GM12878 (cell line): ENCODE results near the gene LSP1. TPM values are rescaled to one million over a fixed set of nuclear protein-coding genes. Genes with fewer than 3 reads are reported as not detected.

ENCODE experiments used
- BCLAF1 ChIP-seq: fragments of 450-650 bp; IDR thresholded peaks from 2 replicates; pipeline ENCODE4 v1.6.1; 2017; ENCODE audit warnings: antibody characterized with exemption, mild to moderate bottlenecking, moderate library complexity
- BHLHE40 ChIP-seq, 2 experiments: fragments of 450-650 bp in 1 of 2; IDR thresholded peaks; 2 replicates each; pipeline ENCODE4 v1.6.1; 2011 to 2017; ENCODE audit warnings: low read depth in 2 of 2, borderline replicate concordance in 1 of 2, improper control_type of control experiment in 1 of 2, low read length in 1 of 2, mild to moderate bottlenecking in 1 of 2
- DPF2 ChIP-seq: fragments of 450-650 bp; IDR thresholded peaks from 2 replicates; pipeline ENCODE4 v1.6.1; 2017; ENCODE audit warnings: mild to moderate bottlenecking
- IKZF1 ChIP-seq: fragments of 450-650 bp; conservative IDR thresholded peaks from 2 replicates; pipeline ENCODE4 v1.6.1; 2017; ENCODE audit warnings: antibody characterized with exemption, mild to moderate bottlenecking
- IKZF2 ChIP-seq, 2 experiments: fragments of 450-650 bp; IDR thresholded peaks; 2 replicates each; pipeline ENCODE4 v1.6.1; 2017; ENCODE audit warnings: mild to moderate bottlenecking in 2 of 2, moderate library complexity in 2 of 2
- MEF2B ChIP-seq: fragments of 450-650 bp; IDR thresholded peaks from 2 replicates; pipeline ENCODE4 v1.6.1; 2018; ENCODE audit warnings: mild to moderate bottlenecking, moderate library complexity; ENCODE audit not compliant: partially characterized antibody, poor library complexity, severe bottlenecking
- polyA plus RNA-seq, 11 experiments: library from polyadenylated mRNA; depleted of rRNA in 4 of 11; unstranded in 6 of 11; stranded (reverse) in 5 of 11; fragments of >200 nt; fragmentation: Nextera tagmentation in 4 of 11; fragmentation: Illumina TruSeq in 1 of 11; extraction: Ambion mirVana in 4 of 11; extraction: Trizol in 1 of 11; gene quantifications; 1 replicate in 1 of 11; 2 replicates in 10 of 11; pipeline versions ENCODE4 v1.2.1 to v1.2.3, GENCODE V29; 2011 to 2016; ENCODE audit warnings: inconsistent platforms in 2 of 11, missing spikeins in 2 of 11, low read depth in 1 of 11
- total RNA-seq, 4 experiments: library from RNA; depleted of rRNA in 3 of 4; stranded (reverse); fragments of >200 nt in 3 of 4; fragmentation: Illumina TruSeq in 1 of 4; extraction: Trizol in 1 of 4; gene quantifications; 2 replicates each; pipeline versions ENCODE4 v1.2.1 to v1.2.3, GENCODE V29; 2013 to 2021

The LSP1 gene
- total and polyA plus RNA-seq, 10 of the 15 experiments (the other 5 are each of a cell fraction or from before 2014, with no cell fraction given) = 19.2 to 488 (median 369) TPM

- TF ChIP-seq BCLAF1 = no peak
- TF ChIP-seq DPF2 = peak; percentile 55; the same call in 1 of the 2 replicates
- peak; percentile 57 for TF ChIP-seq MEF2B
- TF ChIP-seq BHLHE40 (IDR thresholded peaks at IDR 0.05; ENCODE audit: borderline replicate concordance in 1 of 2, low read depth in 2 of 2, low read length in 1 of 2) = peak in 1 of 2 experiments; percentile 68; a peak in 2 of 4 replicates
- 0 out of 4 replicates have a peak, but pooled peaks have one; percentile 20 to 23 for TF ChIP-seq IKZF2 (IDR thresholded peaks at IDR 0.05)
- TF ChIP-seq IKZF1 = peak; percentile 60
- TF ChIP-seq, all 136 proteins: peak for 7
These were observed 22.3 kb upstream of the LSP1 start (continued) for GRCh38 chr11:1830322-1831223.
